HepG2 (cell line): ENCODE results near the gene ABHD6. TPM values are rescaled to one million over a fixed set of nuclear protein-coding genes. Genes with fewer than 3 reads are reported as not detected.

Source experiments
- ARID2 ChIP-seq: sonication (generic); formaldehyde crosslinking; IDR thresholded peaks from 2 replicates; pipeline ENCODE4 v1.8.1; 2022; ENCODE audit warnings: mild to moderate bottlenecking, missing genetic modification reagents, borderline replicate concordance
- HNF1A ChIP-seq, 2 experiments: sonication (generic) in 1 of 2; formaldehyde crosslinking in 1 of 2; IDR thresholded peaks; 2 replicates each; pipeline versions ENCODE4 v1.4.0 to v1.6.1; 2016 to 2020; ENCODE audit warnings: borderline replicate concordance in 1 of 2, low read depth in 1 of 2, mild to moderate bottlenecking in 1 of 2, missing genetic modification reagents in 1 of 2
- HOXA3 ChIP-seq: sonication (generic); formaldehyde crosslinking; IDR thresholded peaks from 2 replicates; pipeline ENCODE4 v1.5.0; 2020; ENCODE audit warnings: missing genetic modification reagents
- SRSF9 ChIP-seq: fragments of 200-400 bp; formaldehyde crosslinking; IDR thresholded peaks from 2 replicates; pipeline ENCODE4 v1.6.1; 2018; ENCODE audit warnings: borderline replicate concordance, mild to moderate bottlenecking, low read depth, low read length; ENCODE audit not compliant: insufficient read depth, poor library complexity, severe bottlenecking
- YEATS4 ChIP-seq: sonication (generic); formaldehyde crosslinking; IDR thresholded peaks from 2 replicates; pipeline ENCODE4 v1.4.0; 2020; ENCODE audit warnings: missing genetic modification reagents, borderline replicate concordance
- ZBTB44 ChIP-seq: sonication (generic); formaldehyde crosslinking; IDR thresholded peaks from 2 replicates; pipeline ENCODE4 v1.4.0; 2020; ENCODE audit warnings: missing genetic modification reagents
- ZMYM4 ChIP-seq: sonication (generic); formaldehyde crosslinking; IDR thresholded peaks from 2 replicates; pipeline ENCODE4 v1.8.1; 2023; ENCODE audit warnings: mild to moderate bottlenecking, missing genetic modification reagents
- ZNF12 ChIP-seq: sonication (generic); formaldehyde crosslinking; IDR thresholded peaks from 2 replicates; pipeline ENCODE4 v1.5.0; 2020; ENCODE audit warnings: missing genetic modification reagents
- ZNF260 ChIP-seq: sonication (generic); formaldehyde crosslinking; IDR thresholded peaks from 2 replicates; pipeline ENCODE4 v1.4.0; 2020; ENCODE audit warnings: missing genetic modification reagents, low read depth, mild to moderate bottlenecking, borderline replicate concordance
- ZNF263 ChIP-seq: sonication (generic); formaldehyde crosslinking; IDR thresholded peaks from 2 replicates; pipeline ENCODE4 v1.4.0; 2020; ENCODE audit warnings: missing genetic modification reagents
- ZNF407 ChIP-seq: sonication (generic); formaldehyde crosslinking; IDR thresholded peaks from one replicate; pipeline ENCODE4 v1.5.1; 2020; ENCODE audit warnings: mild to moderate bottlenecking, missing genetic modification reagents; ENCODE audit errors: not compliant biosample characterization
- ZNF546 ChIP-seq: sonication (generic); formaldehyde crosslinking; conservative IDR thresholded peaks from 2 replicates; pipeline ENCODE4 v1.8.1; 2023; ENCODE audit warnings: mild to moderate bottlenecking, missing genetic modification reagents
- ZNF746 ChIP-seq: sonication (generic); formaldehyde crosslinking; IDR thresholded peaks from 2 replicates; pipeline ENCODE4 v1.8.0; 2022; ENCODE audit warnings: mild to moderate bottlenecking, missing genetic modification reagents
- polyA plus RNA-seq, 8 experiments: library from polyadenylated mRNA; depleted of rRNA in 3 of 8; stranded (reverse) in 7 of 8; unstranded in 1 of 8; fragments of >200 nt; fragmentation: Illumina TruSeq in 4 of 8; extraction: Trizol in 4 of 8; gene quantifications; 2 replicates each; pipeline versions ENCODE4 v1.2.1 to v1.2.3, GENCODE V29; 2011 to 2016; ENCODE audit warnings: low read depth in 4 of 8, missing spikeins in 1 of 8, mixed read lengths in 1 of 8; ENCODE audit not compliant: insufficient read depth in 1 of 8
- total RNA-seq, 5 experiments: library from RNA; depleted of rRNA; stranded (reverse); fragments of >200 nt; fragmentation: Illumina TruSeq; extraction: Trizol; gene quantifications; 2 replicates each; pipeline ENCODE4 v1.2.3, GENCODE V29; 2016; ENCODE audit warnings: low read depth in 1 of 5

Gene ABHD6
- total and polyA plus RNA-seq, 2 of the 13 experiments (the other 11 are each of a cell fraction or from before 2014, with no cell fraction given), result 9.0 to 17.2 TPM

- TF ChIP-seq ZNF746 (CRISPR knock-in tag) (no peak), YEATS4 (CRISPR knock-in tag) (no peak), ZNF263 (peak; percentile 93), HNF1A (IDR thresholded peaks at IDR 0.05; ENCODE audit: low read depth) (no peak), HNF1A (CRISPR knock-in tag; IDR thresholded peaks at IDR 0.05; ENCODE audit: borderline replicate concordance) (no peak), ARID2 (CRISPR knock-in tag) (no peak), ZBTB44 (no peak), ZNF407 (CRISPR knock-in tag) (no peak), ZNF260 (CRISPR knock-in tag) (no peak), SRSF9 (no peak), ZNF546 (CRISPR knock-in tag) (no peak), ZMYM4 (CRISPR knock-in tag) (peak; percentile 34; the same call in 1 of the 2 replicates), ZNF12 (CRISPR knock-in tag) (no peak), HOXA3 (CRISPR knock-in tag) (peak; percentile 29; the same call in 1 of the 2 replicates)
These were observed 11.9 kb downstream of the ABHD6 start (continued) for GRCh38 chr3:58249358-58250092.
